Measurements from ENCODE around the gene AMBRA1.

GRCh38 chr11:46380340-46381047 is 213.3 kb downstream of the AMBRA1 start:
- TF ChIP-seq CTCF (conservative IDR thresholded peaks at IDR 0.05; ENCODE audit: low read depth, low read length): no peak
- no peak for TF ChIP-seq EZH2 (IDR thresholded peaks at IDR 0.05; ENCODE audit: low read length, unreplicated experiment)
- no peak for TF ChIP-seq EZH2phosphoT487 (IDR thresholded peaks at IDR 0.05; ENCODE audit: borderline replicate concordance, low read length)
